AG09319 (cell line): ENCODE results near the gene CUBN.

Source experiments
- DNase-seq: peaks from one replicate; pipeline ENCODE4 v3.0.0-alpha.2; 2010; ENCODE audit warnings: low read depth; ENCODE audit errors: extremely low read depth
- CTCF ChIP-seq: IDR thresholded peaks from 2 replicates; pipeline ENCODE4 v1.5.1; 2011; ENCODE audit warnings: low read depth, mild to moderate bottlenecking, inconsistent platforms, low read length, moderate library complexity

Gene CUBN

DNA sequence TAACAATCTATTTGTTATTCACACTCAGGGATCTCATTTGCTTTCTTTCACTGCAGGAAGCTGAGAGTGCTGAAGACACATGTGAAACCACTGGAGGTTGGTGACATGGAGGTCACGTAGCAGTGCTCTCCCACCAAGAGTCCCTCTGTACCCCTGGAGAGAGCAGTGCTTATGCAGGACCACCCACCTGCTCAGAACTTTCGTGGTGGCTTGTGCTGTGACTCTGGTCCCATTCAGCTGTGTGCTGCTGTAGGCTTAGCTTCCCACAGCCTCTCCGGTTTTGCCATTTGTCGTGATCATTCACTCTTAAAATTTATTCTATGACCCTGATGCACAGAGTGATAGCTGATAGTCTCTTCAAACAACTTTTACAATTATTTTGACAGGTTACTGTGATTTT is 216.3 kb downstream of the CUBN start:
- DNase-seq: no peak

DNA sequence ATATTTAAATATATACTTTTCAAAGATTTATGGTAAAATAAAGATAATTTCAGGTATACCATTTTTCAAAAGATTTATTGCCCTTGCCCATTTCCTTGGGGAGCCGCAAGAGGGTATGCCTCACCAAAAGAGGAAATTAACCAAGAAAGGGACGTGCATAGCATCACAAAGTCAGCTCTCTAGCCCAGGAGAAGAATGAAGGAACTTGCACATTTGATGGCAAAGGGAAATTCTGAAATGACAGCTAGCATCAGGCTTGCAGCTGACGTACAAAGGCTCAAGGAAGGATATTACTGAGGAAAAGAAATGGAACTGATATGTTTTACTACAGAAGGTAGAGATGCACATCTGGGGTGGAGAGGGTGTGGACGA is 218.8 kb downstream of the CUBN start:
- DNase-seq: no peak

More for the DNA sequence above, 216.3 kb downstream of the CUBN start:
- TF ChIP-seq CTCF: no peak

GRCh38 chr10:16909961-16910792 is 219.4 kb downstream of the CUBN start:
- DNase-seq: no peak
- no peak for TF ChIP-seq CTCF

More for the DNA sequence above, 218.8 kb downstream of the CUBN start:
- TF ChIP-seq CTCF: no peak

DNA sequence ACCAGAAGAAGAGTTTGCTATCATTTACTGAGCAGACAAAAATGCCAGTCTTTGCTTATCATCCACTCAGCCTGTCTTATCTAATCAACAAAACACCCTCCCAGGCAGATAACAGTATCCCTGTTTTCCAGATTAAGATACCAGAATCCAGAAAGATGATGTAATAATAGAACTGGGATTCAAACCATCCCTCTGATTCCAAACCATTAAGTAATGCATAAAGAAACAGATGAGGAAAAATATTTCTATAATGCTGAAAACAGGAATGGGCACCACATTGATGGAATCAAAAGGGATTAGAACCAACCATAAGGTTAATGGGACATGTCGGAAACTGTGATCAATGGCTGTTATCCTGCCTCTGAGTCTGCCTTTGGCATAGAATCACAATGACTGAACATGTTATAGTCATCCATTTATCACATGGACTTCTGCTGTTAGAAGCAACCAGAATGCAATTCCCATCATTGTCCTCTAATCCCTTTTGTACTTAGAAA is 220.3 kb downstream of the CUBN start:
- no peak for DNase-seq
- TF ChIP-seq CTCF: no peak

- TF ChIP-seq CTCF: no peak
- no peak for DNase-seq
Measured at GRCh38 chr10:16907687-16908086, 221.9 kb downstream of the CUBN start.

GRCh38 chr10:16905320-16905719 is 224.3 kb downstream of the CUBN start:
- no peak for TF ChIP-seq CTCF
- peak; percentile 54 for DNase-seq

DNA sequence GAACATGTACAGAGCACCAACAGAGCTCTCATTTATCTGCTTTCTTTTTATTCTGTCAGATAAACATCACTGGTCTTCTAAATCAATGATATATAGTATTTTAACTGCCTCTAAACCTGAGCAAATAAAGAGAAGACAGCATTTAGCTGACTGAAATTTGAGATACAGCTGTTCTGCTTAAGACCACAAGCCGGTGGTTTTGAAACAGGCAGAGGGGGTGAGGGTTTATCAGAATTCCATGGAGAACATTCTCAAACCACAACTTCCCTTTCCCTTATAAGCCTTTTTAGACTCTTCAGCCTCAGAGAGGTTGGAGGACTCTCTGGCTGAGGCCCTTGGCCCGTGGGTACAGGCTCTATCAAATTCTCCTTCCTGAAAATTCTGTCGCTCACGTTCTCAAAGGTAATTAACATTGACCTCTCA is 225.0 kb downstream of the CUBN start:
- peak; percentile 39 for DNase-seq
- no peak for TF ChIP-seq CTCF
